CD4-positive, alpha-beta T cell treated with Interferon alpha-2 for 1 hour (primary cell): Measurements from ENCODE around the gene KCNJ12.
"Not testable (repeated sequence)": the region's sequence is repeated elsewhere in the genome, so short reads cannot be mapped to it uniquely, and the experiment has no call there.

Source experiments
- DNase-seq, 2 donors: peaks; one replicate each; pipeline ENCODE4 v3.0.0-alpha.2; 2020 to 2022

KCNJ12 gene

DNA sequence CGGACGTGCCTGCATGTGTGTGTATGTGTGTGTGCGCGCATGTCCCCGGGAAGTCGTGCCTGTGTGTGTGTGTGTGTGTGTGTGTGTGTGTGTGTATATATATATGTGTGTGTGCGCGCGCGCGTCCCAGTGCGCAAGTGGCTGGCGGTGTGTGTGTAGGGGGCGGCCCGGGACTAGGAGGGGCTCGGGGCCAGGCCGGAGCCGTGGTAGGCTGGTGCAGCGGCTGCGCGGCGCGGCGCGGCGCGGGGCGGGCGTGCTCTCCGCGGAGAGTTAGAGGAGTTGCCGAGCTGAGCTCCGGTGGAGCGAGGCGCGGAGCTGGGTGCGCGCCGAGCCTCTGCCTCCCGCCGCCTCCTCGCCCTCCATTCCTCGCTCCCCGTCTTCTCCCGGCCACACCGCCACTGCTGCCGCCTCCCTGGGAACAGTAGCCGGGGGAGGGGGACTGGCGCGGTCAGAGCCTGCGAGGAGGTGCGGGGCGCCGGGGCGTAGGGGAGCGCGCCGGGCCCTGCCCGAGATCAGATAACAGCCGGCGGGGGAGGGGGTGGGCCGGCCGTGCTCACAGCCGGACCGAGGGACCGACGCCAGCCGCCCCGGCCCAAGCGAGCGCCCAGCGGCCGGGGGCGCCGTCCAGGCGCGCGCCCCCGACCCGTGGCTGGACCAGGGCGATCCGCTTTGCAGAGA, at the start of gene KCNJ12:
Gene KCNJ12 (plus strand): TSS at position 277 of the 678 bp plus-strand sequence. CDS start 38,986 bp downstream, outside the sequence.
- DNase-seq = no peak

DNA sequence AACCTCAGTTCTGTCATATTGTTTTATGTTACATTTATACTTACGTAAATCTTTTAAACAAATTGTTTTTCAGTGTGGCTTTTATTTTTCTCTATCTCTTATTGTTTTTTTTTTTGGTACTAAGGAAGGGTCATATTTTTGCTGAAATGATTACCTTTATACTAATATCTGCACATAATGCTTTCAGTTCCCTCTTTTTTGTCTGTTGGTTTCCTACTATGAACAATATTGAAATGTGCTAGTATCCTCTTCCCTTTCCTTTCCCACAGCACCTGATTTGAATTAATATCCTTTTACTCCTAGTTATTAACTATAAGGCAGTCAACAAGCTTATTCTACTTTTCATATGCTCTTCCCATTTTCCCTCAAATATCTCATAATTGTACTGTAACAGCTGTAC, 48.2 kb upstream of the KCNJ12 start:
- not testable (repeated sequence) for DNase-seq

DNA sequence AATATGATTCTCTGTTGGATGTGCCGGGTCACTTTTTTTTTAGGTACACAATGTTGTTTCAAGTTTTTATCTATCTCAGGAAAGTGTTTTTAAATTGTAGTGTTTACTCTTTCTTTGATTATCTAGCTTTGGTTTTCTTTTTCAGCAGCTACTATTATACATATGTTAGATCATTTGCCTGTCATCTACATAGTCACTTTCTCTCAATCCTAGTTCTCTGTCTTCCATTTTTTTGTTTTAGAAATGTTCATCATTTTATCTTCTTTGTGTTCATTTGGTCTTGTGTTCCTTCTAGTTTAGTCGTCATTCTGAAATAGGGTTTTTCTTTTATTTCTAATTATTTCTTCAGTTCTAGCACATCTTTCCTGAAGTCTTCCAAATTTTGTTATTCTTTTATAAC, 47.4 kb upstream of the KCNJ12 start:
- DNase-seq = not testable (repeated sequence)

DNA sequence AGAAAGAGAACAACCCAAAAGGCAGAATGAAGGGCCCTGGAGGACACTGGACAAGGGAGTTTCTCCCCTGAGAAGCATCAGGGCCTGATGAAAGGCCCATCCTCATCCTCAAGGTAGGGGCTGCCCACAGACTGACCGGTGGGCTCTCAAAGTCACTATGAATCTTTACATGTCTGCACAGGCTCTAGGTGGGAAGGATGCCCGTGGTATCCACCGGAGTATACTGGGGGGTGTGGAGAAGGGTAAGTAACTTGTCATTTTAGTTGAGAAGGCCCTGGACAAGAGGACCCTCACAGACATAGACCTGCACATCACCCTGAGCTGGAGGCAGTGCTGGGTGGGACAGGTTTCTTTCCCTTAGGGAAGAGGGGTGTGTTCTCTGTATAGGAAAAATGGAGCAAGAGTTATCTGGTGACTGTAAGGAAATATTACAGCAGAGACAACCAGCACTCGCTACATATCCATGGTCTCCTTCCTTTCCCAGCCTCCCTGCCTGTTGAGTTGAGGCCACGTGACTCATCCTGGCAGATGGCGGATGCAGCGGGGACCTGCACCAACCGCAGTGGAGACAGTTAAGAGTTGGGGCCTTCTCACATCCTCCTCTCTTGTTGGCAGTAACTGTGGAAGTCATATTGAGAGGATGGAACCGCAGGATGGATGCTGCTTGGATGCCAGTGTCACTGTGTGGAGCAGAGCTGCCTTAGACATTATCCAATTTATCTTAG, 45.6 kb upstream of the KCNJ12 start:
- DNase-seq = no peak

DNA sequence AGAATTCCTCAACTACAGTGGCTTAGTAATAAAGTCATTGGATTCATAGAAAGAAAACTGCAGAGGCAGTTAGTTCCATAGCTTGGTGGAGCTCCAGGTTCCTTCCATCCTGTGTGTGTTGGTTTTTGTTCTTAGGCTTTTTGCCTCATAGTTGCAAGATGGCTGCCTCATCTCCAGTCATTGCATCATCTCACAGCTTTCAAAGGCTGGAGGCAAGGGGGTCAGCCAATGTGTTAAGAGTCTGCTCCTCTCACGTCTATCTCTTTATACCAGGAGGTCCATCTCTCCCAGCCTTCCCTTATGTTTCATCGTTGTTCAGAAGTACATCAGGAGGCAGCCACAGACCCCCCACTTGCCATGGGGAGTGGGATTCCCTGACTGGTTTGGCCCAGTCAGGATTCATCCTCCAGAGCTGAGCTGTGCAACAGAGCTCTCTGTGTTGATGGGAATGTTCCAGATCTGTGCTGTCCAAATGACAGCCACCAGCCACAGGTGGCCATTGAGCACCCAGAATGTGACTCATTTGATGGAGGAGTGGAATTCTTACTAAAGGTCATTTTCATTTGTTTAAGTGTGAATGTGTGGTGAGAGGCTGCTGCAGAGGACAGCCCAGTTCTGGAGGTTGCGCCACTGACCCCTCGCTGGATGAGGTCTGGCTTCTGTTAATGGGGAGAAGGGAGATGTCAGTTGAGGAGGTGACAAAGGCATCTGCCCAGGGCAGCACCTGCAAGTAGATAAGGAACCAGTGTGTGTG, 39.4 kb upstream of the KCNJ12 start:
- DNase-seq = not testable (repeated sequence)

DNA sequence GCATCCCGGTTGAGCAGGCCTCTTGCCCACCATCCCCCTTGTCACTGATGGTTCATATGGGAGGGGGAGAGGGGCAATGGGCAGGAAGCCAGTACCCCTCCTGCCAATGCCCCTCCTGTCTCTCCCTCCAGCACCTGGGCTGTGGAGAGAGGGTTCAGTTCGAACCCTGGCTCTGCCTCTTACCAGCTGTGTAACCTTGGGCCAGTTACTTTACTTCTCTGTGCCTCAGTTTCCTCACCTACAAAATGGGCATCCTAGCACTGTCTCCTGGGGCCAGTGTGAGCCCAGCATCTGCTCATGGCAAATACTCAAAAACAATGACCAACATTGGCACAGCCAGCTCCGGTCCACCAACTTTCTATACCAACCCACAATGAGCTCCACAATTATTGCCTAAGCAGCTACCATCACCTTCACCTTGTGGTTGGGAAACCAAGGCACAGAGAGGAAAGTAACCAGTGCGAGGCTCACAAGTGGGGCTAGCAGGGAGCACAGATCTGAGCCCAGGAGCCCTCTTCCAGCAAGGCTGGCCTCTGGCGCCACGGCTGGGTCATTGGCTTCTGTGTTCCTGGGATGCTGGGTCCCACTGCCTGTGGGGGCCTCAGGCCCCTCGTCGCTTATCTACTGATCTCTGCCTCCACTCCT, 38.1 kb upstream of the KCNJ12 start:
- not testable (repeated sequence) for DNase-seq

DNA sequence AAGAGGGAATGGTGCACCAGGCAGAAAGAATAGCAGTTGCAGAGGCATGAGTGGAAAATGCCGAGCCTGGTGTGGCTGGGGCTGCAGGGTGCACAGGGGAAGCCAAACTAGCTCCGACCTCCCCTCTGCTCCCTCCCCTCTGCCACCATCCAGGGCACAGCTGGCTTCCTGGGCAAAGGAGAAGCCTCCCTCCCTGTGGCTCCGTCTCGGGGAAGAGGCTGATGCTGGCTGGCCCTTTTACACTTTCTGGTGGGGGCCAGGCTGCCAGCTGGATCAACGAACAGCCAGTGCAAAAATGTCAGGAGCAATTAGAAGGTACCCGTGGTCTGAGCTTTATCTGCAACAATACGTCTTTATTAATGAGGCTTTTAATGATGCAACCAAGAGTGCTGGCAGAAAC, 37.1 kb upstream of the KCNJ12 start:
- DNase-seq = no peak

DNA sequence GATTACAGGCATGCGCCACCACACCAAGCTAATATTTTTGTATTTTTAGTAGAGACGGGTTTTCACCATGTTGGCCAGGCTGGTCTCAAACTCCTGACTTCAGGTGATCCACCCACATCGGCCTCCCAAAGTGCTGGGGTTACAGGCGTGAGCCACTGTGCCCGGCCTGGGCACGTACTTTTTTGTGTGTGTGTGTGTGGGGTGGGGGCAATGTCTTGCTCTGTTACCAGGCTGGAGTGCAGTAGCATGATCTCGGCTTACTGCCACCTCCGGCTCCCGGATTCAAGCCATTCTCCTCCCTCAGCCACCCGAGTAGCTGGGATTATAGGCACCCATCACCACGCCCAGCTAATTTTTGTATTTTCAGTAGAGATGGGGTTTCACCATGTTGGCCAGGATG, 36.6 kb upstream of the KCNJ12 start:
- not testable (repeated sequence) for DNase-seq

DNA sequence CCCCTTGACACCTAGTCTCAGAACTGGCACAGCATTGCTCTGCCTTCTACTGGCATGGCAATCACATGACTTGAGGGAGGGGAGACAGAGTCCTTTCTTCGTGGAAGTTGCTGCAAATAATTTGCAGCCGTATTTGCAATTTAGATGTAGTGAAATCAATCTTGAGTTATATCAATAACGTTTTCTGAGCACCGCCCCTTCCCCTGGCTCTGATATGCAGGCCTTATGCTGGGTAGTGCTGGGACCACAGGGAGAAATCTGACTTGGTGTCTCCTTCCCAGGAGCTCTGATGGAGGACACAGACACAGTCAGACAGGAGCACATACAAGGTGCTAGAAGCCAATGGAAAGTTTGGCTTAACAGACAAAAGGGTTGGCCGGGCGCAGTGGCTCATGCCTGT, 35.8 kb upstream of the KCNJ12 start:
- DNase-seq = not testable (repeated sequence)

DNA sequence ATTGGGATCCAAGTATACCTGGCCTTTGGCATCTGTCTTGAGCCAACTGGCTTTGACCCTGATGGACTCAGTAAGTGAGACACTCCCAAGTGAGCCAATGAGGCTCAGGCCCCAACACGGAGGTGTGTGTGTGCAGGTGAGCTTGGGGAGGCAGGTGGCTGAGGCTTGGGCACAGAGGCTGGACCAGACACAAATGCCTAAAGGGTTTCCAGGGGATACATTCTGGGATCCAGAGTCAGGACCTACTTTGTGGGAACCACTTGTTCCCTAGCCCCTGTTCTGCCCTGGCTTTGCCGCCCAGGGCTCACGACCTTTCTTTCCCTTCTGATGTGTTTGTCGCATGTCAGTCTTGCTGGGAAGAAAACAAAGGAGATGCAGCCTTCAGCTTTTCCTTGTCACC, 34.9 kb upstream of the KCNJ12 start:
- DNase-seq = not testable (repeated sequence)

DNA sequence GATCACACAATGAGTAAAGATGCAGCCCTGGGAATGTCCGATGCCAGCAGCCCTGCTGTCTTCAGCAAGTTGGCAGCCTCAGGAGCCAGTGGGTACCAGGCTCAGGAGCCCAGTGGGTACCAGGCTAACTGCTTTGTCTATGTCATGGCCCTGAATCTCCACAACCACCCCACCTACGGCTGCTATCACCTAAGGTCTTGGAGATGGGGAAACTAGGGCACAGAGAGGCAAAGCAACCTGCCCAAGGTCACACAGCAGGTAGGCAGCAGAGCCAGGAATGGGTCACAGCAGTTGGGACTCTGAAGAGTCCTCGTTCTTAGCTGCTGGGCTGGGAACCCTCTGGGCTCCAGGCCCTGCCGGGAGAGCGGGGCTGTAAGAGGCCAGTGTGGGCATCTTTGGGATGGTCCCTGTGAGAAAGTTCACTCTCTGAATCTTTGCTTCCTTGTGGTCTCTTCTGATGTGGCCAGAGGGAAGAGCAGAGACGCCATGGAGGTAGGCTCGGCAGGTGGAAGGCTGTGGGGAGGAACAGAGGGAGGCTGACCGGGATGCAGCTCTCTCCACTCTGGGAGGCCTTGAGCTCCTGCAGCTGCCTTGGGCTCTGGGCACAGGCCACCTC, 34.1 kb upstream of the KCNJ12 start:
- not testable (repeated sequence) for DNase-seq

DNA sequence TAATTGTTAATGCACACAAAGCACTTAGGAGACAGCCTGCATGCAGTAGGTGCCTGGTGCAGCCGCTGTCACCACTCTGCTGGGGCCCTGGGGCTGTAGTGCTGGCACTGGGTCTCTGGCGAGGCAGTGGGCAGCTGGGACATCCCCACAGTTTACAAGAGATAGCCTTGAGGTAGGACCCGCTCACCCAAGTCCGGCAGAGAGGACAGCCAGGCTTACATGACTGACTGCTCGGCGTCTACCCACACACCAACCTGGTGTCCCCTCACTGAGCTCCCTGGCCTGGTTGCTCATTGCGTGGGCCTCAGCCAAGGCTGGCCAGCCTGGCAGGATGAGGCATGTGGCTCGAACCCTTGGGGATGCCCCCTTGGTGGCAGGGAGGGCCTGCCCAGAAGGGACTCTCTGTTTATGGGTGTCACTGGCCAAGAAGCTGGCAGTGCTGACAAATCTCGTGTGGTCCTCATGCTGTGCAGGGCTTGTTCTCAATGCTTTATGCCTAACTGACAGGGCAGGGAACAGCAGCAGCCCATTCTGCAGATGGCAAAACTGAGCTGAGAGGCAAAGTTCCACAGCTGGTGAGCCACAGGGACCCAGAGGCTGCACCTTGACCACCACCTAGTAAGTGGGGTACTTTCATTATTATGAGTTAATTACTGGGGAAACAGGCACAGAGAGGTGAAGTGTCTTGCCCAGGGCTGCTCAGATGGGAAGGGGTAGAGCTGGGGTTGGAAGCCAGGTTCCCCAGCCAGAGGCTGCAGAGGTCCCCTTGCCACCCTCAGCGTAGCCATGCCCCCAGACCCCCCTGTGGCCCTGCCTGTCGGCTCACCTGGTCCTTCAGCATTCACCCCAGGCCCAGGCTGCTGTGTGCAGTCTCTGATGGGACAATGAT, 32.9 kb upstream of the KCNJ12 start:
- DNase-seq = not testable (repeated sequence)

DNA sequence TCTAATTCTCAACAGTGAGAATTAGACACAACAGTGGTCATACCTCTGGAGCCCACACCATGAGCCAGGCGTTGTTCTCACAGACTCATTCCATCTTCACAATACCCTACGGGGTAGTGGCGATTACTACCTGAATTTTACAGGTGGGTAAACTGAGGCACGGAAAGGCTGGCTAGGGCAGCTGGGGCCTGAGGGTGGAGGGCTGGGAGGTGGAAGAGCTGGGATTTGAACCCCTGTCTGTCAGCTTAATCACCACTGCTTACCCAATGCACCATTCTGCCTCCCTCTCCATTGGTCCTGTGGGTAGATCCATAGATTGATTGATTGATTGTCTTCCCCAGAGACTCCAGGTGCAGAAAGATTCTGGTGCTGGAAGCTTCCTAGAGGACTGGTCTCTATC, 31.4 kb upstream of the KCNJ12 start:
- DNase-seq = not testable (repeated sequence)

DNA sequence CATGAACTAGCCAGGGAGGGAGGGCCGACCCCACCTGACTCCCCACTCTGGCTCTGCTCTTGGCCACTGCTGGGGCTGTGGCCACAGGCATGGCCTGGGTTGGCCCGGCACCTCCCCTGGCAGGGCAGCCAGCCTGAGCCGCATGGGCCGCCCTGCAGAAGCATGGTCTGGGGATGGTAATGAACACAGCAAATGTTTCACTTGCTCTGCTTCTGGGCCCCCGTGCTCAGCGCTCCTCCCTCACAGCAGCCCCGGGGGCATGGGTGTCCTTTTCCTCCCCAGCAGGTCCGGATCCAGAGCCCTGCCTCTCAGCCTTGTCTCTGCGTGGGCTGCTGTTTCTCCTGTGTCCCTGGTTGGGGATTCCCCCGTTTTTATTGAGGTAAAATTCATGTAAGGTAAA, 30.9 kb upstream of the KCNJ12 start:
- DNase-seq = no peak

DNA sequence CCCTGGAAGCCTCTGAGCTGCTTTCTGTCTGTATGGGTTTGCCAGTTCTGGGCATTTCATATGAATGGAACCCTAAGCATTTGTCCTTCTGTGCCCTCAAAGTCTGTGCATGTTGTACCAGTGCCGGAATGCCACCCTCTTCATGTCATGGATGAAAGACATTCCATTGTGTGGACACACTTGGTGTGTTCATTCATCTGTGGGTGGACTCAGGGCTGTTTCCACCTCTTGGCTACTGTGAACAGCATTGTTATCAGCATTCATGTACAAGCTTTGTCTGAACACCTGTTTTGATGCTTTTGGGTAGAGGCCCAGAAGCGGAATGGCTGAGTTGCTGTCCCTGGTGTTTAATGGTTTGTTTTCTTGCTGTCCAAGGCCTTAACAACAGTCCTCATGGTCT, 30.1 kb upstream of the KCNJ12 start:
- not testable (repeated sequence) for DNase-seq

DNA sequence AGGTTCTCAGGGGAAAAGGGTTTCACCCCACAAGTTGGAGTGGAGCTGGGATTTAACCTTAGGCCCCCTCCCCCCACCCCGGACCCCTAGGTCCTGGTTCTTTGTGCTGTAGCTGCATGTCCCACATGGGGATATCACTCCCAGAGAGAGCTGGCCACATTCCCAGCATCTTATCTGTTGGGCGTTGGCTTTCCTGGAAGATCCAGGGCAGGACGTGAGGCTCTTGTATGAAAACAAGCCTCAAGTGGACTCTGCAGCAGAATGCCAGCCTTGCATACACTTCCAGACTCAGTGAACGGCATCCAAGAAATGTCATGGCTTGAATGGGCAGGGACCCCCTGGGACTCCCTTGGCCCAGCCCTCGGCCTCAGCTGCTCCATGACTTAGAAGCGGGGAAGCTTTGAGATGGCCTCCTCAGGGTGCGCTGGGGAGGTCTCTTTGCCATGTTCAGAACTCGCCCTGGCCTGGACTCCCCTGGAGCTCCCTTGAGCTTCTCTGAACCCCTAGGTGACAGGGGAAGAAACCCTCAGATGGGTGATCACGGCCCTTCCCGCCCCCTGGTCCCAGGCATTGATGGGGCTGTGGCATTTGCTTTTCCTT, 29.4 kb upstream of the KCNJ12 start:
- DNase-seq = not testable (repeated sequence)

DNA sequence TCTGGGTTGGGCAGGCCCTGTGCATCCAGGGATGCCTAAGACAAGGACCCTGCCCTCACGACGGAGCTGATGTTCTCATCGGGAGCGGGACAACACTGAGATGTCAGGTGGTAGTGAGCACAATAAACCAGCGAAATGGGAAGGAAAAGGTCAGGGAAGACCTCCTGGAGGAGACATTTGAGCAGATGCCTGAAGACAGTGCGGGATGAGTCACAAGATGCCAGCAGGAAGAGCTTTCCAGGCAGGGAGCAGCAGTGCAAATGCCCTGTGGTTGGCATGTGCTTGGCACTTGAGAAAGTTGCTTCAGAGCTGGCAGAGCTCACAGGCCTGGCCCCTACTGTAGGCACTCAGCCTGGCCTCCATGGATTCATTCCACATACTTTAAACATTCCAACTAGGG, 28.5 kb upstream of the KCNJ12 start:
- not testable (repeated sequence) for DNase-seq

DNA sequence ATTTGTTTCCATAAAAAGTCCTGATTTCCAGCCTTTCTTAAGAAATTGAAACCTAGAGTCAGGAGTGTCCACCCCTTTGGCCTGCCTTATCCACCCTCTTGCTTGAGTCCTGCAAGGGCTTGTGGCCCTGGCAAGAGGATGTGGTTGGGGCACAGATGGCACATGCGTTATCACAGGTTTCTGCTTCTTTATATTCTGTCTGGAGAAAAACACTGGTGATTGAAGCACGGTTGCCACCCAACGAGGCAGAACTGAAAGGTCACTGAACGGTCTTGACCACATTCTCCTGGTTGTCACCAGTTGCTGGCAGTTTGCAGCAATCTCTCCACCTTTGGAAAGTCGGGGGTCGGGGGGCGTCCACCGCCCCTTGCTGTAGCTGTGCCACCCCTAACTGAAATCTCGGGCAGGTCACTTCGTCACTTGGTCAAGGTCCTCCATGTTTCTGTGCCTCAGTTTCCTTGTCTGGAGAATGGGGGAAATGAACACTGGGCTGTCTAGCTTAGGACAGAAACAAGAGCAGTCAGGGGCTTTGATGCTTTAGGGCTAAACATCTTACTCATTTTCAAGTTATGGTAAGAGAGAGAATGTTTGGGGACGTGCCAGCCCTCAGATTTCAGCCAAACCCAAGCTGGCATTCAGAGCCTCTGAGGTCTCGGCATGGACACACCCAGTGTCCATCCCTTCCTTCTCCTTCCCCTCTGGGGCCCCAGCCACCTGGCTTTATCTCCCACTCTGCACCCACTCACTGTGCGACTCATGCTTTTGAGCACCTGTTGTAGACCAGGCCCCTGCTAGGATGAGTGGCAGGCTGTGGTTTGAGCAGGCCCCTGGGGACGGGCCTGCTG, 27.9 kb upstream of the KCNJ12 start:
- DNase-seq = not testable (repeated sequence)

DNA sequence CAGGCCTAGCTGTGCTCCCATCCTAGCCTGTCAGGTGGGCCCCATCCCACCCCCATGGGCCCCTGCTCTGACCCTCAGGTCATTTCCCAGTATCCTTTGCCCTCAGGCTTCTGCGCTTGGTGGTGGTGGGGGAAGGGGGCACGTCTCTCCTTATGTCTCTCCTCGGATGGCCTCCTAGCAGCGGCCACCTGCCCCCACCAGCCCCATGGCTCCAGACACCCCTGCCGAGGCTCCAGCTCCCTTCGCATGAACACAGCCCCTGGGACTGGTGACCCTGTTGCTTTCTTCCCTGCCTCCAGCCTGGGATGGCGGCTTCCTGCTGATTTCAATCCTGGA, 27.3 kb upstream of the KCNJ12 start:
- DNase-seq = not testable (repeated sequence)

DNA sequence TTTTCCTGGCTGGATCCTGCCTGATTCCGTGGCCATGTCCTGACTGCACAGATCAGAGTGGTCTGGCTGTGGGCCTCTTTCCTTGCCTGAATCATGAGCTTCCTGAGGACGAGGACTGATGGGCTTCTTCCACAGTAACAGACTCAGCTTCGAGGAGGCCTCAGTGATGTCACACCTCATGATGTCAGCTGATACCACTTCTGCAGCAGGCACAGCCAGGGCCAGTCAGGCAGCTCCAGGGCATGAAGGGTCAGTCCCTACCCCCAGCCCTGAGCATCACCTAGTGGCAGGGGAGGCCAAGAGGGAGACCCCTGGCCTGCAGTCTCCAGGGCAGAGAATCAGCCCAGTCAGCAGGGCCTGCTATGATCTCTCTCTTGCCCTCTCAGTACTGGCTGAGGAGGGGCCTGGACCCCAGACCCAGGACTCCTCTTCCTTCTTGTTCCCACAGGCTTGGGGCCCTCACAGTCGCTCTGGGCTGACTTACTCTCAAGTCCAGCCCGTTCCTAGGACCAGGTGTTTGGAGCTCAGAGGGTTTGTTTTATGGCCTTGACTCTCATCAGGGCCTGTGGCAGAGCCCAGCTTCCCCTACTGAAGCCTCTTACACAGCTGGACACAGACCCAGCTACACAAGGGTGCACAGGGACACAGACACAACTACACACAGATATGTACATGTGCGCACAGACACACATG, 26.7 kb upstream of the KCNJ12 start:
- not testable (repeated sequence) for DNase-seq
